Neuron (in vitro differentiated cells): Measurements from ENCODE around the gene ALG12.

Experiments used
- H2AFZ ChIP-seq: one replicate; pipeline ENCODE4 v1.6.1; 2013; ENCODE audit warnings: low read depth, mild to moderate bottlenecking, inconsistent platforms, low read length, moderate library complexity
- H3K27me3 ChIP-seq: one replicate; pipeline ENCODE4 v1.6.1; 2013; ENCODE audit warnings: low read length; ENCODE audit not compliant: insufficient read depth
- H3K36me3 ChIP-seq: one replicate; pipeline ENCODE4 v1.6.1; 2013; ENCODE audit warnings: low read length; ENCODE audit not compliant: insufficient read depth
- H3K4me1 ChIP-seq: one replicate; pipeline ENCODE4 v1.6.1; 2013; ENCODE audit warnings: low read length; ENCODE audit not compliant: insufficient read depth
- H3K4me3 ChIP-seq: 2 replicates; pipeline ENCODE4 v1.5.1; 2013; ENCODE audit warnings: mild to moderate bottlenecking, low read length, moderate library complexity
- H3K9me3 ChIP-seq: one replicate; pipeline ENCODE4 v1.6.1; 2013; ENCODE audit warnings: low read length

Gene ALG12

GRCh38 chr22:49913026-49913425 lies 5.2 kb downstream of the ALG12 start:
- Histone ChIP-seq H3K9me3 (no peaks in the 10 kb centered on the region), H3K27me3 (no peaks in the 10 kb centered on the region), H3K4me1 (peaks cover 4% of the 10 kb centered on the region), H3K4me3 (no peak overlapping the region), H3K36me3 (peaks cover 19% of the 10 kb centered on the region), H2AFZ (no peak overlapping the region)

DNA sequence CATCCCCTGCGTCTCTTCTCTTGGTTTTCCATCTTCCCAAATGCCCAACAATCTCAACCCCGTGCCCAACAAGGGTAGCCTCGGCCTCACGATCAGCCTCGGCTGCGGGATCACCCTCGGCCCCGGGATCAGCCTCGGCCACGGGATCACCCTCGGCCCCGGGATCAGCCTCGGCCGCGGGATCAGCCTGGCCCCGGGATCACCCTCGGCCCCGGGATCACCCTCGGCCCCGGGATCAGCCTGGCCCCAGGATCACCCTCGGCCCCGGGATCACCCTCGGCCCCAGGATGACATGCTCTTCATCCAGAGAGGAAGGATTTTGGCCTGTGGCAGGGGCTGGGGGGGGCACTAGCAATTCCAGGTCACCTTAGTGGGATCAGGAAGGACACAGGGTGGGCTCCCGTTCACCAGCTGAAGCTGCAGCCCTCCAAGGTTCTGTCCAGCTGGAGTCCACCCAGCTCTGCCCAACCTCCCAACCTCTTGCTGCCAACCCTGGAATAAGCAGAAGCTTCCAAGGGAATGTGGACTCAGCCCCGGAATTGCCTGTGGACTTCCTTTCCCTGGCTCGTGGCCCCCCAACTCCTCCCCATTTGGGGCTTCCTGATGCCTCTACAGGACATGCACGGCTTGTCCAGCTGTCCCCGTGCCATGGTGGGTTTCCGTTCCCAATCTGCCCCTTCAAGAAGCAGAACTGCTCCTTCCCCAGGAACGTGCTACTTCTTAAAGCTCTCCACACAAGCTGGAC lies 6.2 kb downstream of the ALG12 start:
- Histone ChIP-seq H3K36me3 (peaks cover 27% of the 10 kb centered on the region), H3K4me1 (no peaks in the 10 kb centered on the region), H3K9me3 (no peaks in the 10 kb centered on the region), H3K27me3 (no peaks in the 10 kb centered on the region), H3K4me3 (no peak overlapping the region), H2AFZ (no peak overlapping the region)

GRCh38 chr22:49910229-49911155 lies 7.7 kb downstream of the ALG12 start:
- H2AFZ ChIP-seq: no peak overlapping the region
- no peak overlapping the region for H3K4me3 ChIP-seq
- H3K36me3 ChIP-seq: peaks cover 29% of the 10 kb centered on the region
- H3K9me3 ChIP-seq: no peaks in the 10 kb centered on the region
- no peaks in the 10 kb centered on the region for H3K27me3 ChIP-seq
- no peaks in the 10 kb centered on the region for H3K4me1 ChIP-seq

GRCh38 chr22:49909476-49910205 lies 8.6 kb downstream of the ALG12 start:
- no peaks in the 10 kb centered on the region for H3K27me3 ChIP-seq
- peaks cover 29% of the 10 kb centered on the region for H3K36me3 ChIP-seq
- H3K4me1 ChIP-seq: no peaks in the 10 kb centered on the region
- H3K4me3 ChIP-seq: no peak overlapping the region
- H2AFZ ChIP-seq: no peak overlapping the region
- no peaks in the 10 kb centered on the region for H3K9me3 ChIP-seq

DNA sequence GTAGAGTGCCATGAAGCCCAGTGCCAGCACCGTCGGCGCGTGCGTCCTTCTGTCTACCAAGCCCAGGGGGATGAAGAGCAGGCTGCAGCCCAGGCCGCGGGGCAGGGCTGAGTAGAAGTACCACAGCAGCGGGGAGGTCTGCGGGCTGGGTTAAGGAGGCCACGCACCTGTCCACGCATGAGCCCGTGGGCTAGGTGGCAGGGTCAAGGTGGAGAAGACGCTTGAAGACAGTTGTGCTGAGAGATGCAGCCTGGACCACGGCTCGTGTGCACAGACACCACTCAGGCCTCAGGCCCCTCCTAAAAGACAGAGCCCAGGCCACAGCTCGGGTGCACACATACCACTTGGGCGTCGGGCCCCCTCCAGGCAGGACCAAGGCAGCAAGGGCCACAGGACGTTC lies 10.4 kb downstream of the ALG12 start:
- H3K27me3 ChIP-seq: no peaks in the 10 kb centered on the region
- H3K9me3 ChIP-seq: no peaks in the 10 kb centered on the region
- no peak overlapping the region for H3K4me3 ChIP-seq
- H3K4me1 ChIP-seq: no peaks in the 10 kb centered on the region
- no peak overlapping the region for H2AFZ ChIP-seq
- peaks cover 37% of the 10 kb centered on the region for H3K36me3 ChIP-seq

DNA sequence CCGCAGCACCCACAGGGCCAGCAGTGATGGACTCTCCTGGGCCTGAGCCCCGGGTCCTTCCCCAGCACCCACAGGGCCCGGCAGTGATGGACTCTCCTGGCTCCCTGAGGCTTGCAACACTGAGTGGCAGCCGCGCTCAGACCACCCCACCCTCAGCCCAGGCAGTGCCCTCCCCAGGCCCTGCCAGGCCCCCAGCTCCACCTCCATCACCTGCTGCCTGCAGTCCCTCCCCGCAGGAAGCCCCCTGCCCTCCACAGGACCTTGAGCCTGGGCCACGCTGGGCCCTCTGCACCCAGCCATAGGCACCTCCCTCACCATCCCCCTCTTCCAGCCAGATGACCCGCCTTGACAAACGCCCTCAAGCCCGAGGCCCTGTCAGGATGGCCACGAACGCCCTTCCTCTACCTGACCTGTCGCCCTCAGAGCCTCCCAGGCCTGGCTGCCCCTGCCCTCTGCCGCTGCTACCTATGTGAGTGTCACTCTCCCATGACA lies 11.4 kb downstream of the ALG12 start:
- no peaks in the 10 kb centered on the region for H3K27me3 ChIP-seq
- H3K36me3 ChIP-seq: peaks cover 42% of the 10 kb centered on the region
- no peaks in the 10 kb centered on the region for H3K9me3 ChIP-seq
- no peaks in the 10 kb centered on the region for H3K4me1 ChIP-seq
- H3K4me3 ChIP-seq: no peak overlapping the region
- no peak overlapping the region for H2AFZ ChIP-seq

- Histone ChIP-seq H2AFZ (no peak overlapping the region), H3K4me3 (no peak overlapping the region), H3K27me3 (no peaks in the 10 kb centered on the region), H3K36me3 (peaks cover 48% of the 10 kb centered on the region), H3K4me1 (no peaks in the 10 kb centered on the region), H3K9me3 (peaks cover 4% of the 10 kb centered on the region)
Observed at GRCh38 chr22:49906071-49906798, 12.0 kb downstream of the ALG12 start.

DNA sequence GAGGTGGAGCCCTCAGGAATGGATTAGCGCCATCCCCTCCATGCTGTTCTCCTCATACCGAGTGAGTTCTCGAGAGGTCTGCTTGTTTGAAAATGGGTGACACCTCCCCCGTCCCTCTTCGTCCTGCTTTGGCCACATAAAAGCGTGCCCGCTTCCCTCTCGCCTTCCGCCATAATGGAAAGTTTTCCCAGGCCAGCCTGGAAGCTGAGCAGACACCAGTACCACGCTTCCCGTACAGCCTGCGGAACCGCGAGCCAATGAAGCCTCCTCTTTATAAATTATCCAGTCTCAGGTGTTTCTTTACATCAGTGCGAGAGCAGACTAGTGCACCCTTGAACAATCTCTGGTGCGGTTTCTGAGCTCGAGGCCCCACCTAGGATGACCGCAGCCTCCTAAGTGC lies 12.8 kb downstream of the ALG12 start:
- H3K36me3 ChIP-seq: peaks cover 55% of the 10 kb centered on the region
- no peaks in the 10 kb centered on the region for H3K4me1 ChIP-seq
- no peak overlapping the region for H2AFZ ChIP-seq
- H3K27me3 ChIP-seq: no peaks in the 10 kb centered on the region
- no peak overlapping the region for H3K4me3 ChIP-seq
- H3K9me3 ChIP-seq: peaks cover 4% of the 10 kb centered on the region

DNA sequence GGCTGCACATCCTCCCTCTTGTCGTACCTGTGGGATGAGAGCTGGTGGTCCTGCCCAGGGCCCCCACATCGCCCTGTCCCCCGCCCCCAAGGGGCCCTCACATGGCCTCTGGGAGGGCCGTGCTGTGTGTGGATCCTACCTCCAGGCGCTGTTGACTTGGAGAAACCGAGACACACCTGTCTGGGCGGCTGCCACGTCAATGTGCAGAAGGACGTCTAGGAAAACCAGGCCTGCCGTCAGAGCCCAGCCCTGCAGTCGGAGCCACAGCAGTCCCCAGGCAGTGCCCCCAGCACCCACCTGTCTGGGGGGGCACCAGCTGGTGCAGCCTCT lies 14.2 kb downstream of the ALG12 start:
- Histone ChIP-seq H3K4me3 (no peak overlapping the region), H3K4me1 (no peaks in the 10 kb centered on the region), H3K9me3 (peaks cover 4% of the 10 kb centered on the region), H2AFZ (no peak overlapping the region), H3K36me3 (peaks cover 53% of the 10 kb centered on the region), H3K27me3 (no peaks in the 10 kb centered on the region)

GRCh38 chr22:49903322-49904039 lies 14.8 kb downstream of the ALG12 start:
- Histone ChIP-seq H3K9me3 (peaks cover 4% of the 10 kb centered on the region), H2AFZ (no peak overlapping the region), H3K27me3 (no peaks in the 10 kb centered on the region), H3K4me3 (no peak overlapping the region), H3K4me1 (no peaks in the 10 kb centered on the region), H3K36me3 (peaks cover 55% of the 10 kb centered on the region)

GRCh38 chr22:49901457-49901856 lies 16.8 kb downstream of the ALG12 start:
- Histone ChIP-seq H2AFZ (no peak overlapping the region), H3K36me3 (peaks cover 44% of the 10 kb centered on the region), H3K4me1 (no peaks in the 10 kb centered on the region), H3K27me3 (no peaks in the 10 kb centered on the region), H3K4me3 (no peak overlapping the region), H3K9me3 (peaks cover 8% of the 10 kb centered on the region)
